Skeletal muscle tissue (tissue), 4 donors: ENCODE data around the gene CXCL14. TPM values are rescaled to one million over a fixed set of nuclear protein-coding genes. Genes with fewer than 3 reads are reported as not detected.

Experiments used
- H3K27ac ChIP-seq: one replicate; pipeline ENCODE4 v1.7.0; 2013; ENCODE audit warnings: mild to moderate bottlenecking, low read depth, low read length, inconsistent platforms
- H3K27me3 ChIP-seq, 3 donors: one replicate each; pipeline ENCODE4 v1.7.0; 2013; ENCODE audit warnings: low read length in 3 of 3; ENCODE audit not compliant: control insufficient read depth in 3 of 3, insufficient read depth in 3 of 3
- H3K36me3 ChIP-seq, 3 donors: one replicate each; pipeline ENCODE4 v1.7.0; 2013; ENCODE audit warnings: low read length in 3 of 3; ENCODE audit not compliant: control insufficient read depth in 3 of 3, insufficient read depth in 3 of 3
- H3K4me1 ChIP-seq, 3 donors: one replicate each; pipeline ENCODE4 v1.7.0; 2013; ENCODE audit warnings: low read length in 3 of 3, mild to moderate bottlenecking in 3 of 3; ENCODE audit not compliant: control insufficient read depth in 3 of 3, insufficient read depth in 3 of 3
- H3K4me3 ChIP-seq, 3 donors: one replicate each; pipeline ENCODE4 v1.7.0; 2013; ENCODE audit warnings: low read length in 3 of 3
- H3K9ac ChIP-seq, 3 donors: one replicate each; pipeline ENCODE4 v1.7.0; 2013; ENCODE audit warnings: low read length in 3 of 3, mild to moderate bottlenecking in 3 of 3, moderate library complexity in 2 of 3, low read depth in 1 of 3
- H3K9me3 ChIP-seq, 3 donors: one replicate each; pipeline ENCODE4 v1.7.0; 2013; ENCODE audit warnings: low read length in 3 of 3; ENCODE audit not compliant: control insufficient read depth in 3 of 3
- total RNA-seq: library from RNA; depleted of rRNA; stranded (reverse); fragments of >200 nt; gene quantifications from one replicate; pipeline ENCODE4 v1.2.3, GENCODE V29; 2014
- donor health status: Osteomylitis.

Gene CXCL14
- total RNA-seq, 1 donor from 2014 or later, result 19.8 TPM

DNA sequence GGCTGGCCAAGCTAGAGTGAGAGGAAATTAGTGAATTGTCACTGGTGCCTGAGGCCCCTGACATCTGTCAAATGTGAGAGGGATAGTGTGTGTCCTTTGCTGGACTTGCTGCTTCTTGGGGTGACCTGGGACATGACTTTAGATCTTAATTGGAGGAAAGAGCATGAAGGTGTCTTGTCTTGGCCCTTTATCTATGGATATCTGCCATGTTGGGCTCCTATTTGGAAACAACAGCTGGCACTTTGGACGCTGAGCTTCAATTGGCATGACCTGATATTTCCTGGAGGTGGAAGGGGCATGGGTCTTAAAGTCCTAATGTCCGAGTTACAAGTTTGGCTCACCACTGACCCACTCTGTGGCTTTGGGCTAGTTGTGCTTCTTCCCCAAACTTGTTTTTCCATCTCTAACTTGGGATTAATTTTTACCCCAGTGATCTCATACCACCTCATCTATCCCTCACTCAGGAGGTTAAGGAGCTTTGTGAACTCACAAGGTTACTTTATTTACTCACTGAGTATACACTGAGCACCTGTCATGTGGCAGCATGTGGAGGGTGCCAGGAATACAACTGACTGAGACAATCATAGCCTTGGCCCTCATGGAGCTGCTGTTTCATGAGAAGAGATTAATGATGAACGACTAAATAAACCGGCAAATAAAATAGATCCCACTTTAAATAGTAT is 30.1 kb upstream of the CXCL14 start:
- no peak overlapping the region for H3K4me3 ChIP-seq
- peaks cover 4 to 10% (median 9%) of the 10 kb centered on the region in 3 donors for H3K4me1 ChIP-seq
- H3K9ac ChIP-seq, result no peak overlapping the region
- H3K9me3 ChIP-seq, result no peaks in the 10 kb centered on the region
- H3K27ac ChIP-seq, result no peak overlapping the region
- H3K36me3 ChIP-seq, result no peaks in the 10 kb centered on the region
- H3K27me3 ChIP-seq, result no peaks in the 10 kb centered on the region

DNA sequence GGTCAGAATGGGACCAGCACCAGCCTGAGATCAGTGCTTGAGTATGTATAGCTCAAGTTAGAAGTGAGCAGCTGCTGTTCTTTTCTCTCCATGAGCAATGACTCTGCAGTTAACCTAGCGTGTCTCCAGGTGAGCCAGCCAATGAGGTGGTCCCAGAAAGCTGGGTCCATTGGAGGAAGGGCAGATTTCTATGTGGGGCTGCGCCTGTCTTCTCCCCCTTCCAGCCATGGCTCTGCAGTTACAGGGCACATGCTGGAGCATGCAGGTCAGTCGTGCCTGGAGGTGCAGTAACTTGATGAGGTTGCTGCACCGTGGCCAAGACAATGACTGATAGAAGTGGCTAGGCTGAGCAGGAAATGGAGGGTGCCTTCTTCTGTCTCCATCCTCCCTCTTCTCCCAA is 29.6 kb upstream of the CXCL14 start:
- no peaks in the 10 kb centered on the region for H3K9me3 ChIP-seq
- no peak overlapping the region for H3K4me3 ChIP-seq
- no peaks in the 10 kb centered on the region for H3K36me3 ChIP-seq
- H3K4me1 ChIP-seq, result peaks cover 4 to 10% (median 9%) of the 10 kb centered on the region in 3 donors
- no peak overlapping the region for H3K27ac ChIP-seq
- no peaks in the 10 kb centered on the region for H3K27me3 ChIP-seq
- no peak overlapping the region for H3K9ac ChIP-seq

- Histone ChIP-seq H3K4me3 (no peak overlapping the region), H3K27me3 (no peaks in the 10 kb centered on the region), H3K4me1 (peaks cover 4 to 10% (median 9%) of the 10 kb centered on the region in 3 donors), H3K9me3 (no peaks in the 10 kb centered on the region), H3K36me3 (no peaks in the 10 kb centered on the region), H3K9ac (no peak overlapping the region), H3K27ac (no peak overlapping the region)
Observed at GRCh38 chr5:135606431-135606830, 27.6 kb upstream of the CXCL14 start.

- no peaks in the 10 kb centered on the region for H3K36me3 ChIP-seq
- H3K4me1 ChIP-seq, result peaks cover 4 to 10% (median 9%) of the 10 kb centered on the region in 3 donors
- H3K9ac ChIP-seq, result no peak overlapping the region
- H3K27me3 ChIP-seq, result no peaks in the 10 kb centered on the region
- no peak overlapping the region for H3K4me3 ChIP-seq
- no peak overlapping the region for H3K27ac ChIP-seq
- no peaks in the 10 kb centered on the region for H3K9me3 ChIP-seq
Observed at GRCh38 chr5:135605221-135605620, 26.4 kb upstream of the CXCL14 start.

DNA sequence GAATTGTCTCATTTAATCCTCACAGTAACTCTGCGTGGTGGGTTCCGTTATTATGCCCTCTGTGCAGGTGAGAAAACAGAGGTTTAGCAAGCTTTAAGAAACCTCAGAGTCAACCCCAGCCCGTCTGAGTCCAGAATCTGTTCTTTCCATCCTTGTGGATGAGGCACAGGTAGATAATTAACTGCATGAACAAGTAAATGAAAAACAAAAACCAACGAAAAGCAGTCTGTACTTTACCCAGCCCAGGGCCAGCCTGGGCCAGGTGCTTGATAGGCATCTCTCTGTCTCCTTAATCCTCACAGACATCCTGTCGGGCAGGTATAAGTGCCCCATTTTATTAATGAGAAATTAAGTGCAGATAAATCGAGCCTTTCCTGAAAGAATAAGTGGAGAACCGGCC is 25.3 kb upstream of the CXCL14 start:
- H3K36me3 ChIP-seq, result no peaks in the 10 kb centered on the region
- no peak overlapping the region for H3K4me3 ChIP-seq
- no peaks in the 10 kb centered on the region for H3K9me3 ChIP-seq
- no peak overlapping the region for H3K27ac ChIP-seq
- H3K27me3 ChIP-seq, result no peaks in the 10 kb centered on the region
- no peak overlapping the region for H3K9ac ChIP-seq
- peaks cover 4 to 10% (median 9%) of the 10 kb centered on the region in 3 donors for H3K4me1 ChIP-seq

- H3K36me3 ChIP-seq, result no peaks in the 10 kb centered on the region
- H3K27me3 ChIP-seq, result no peaks in the 10 kb centered on the region
- no peak overlapping the region for H3K9ac ChIP-seq
- H3K4me3 ChIP-seq, result no peak overlapping the region
- H3K9me3 ChIP-seq, result no peaks in the 10 kb centered on the region
- peaks cover 0 to under 1% (median 0%) of the 10 kb centered on the region in 3 donors for H3K4me1 ChIP-seq
- H3K27ac ChIP-seq, result no peak overlapping the region
Observed at GRCh38 chr5:135602882-135603721, 24.3 kb upstream of the CXCL14 start.

DNA sequence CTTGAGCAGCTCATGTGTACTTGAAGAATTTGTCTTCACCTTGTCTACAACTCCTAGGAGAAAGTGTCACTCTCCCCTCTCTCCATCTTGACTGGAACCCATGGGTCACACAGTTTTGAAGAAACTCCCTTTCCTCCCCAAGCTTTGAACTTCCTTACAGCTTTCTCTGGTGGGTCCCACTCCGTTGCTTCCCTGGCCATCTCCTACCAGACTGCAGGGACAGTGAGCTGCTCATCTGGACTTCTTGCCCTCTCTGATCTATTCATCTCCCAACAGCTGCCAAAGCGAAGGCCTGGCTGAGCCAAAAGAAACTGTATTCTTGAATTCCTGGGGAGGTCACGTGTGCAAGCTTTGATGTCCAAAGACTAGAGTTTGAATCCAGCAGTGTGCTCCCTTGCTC is 22.7 kb upstream of the CXCL14 start:
- Histone ChIP-seq H3K27me3 (peaks cover 0 to 2% (median 0%) of the 10 kb centered on the region in 3 donors), H3K9ac (no peak overlapping the region), H3K9me3 (no peaks in the 10 kb centered on the region), H3K4me3 (no peak overlapping the region), H3K4me1 (no peaks in the 10 kb centered on the region), H3K27ac (no peak overlapping the region), H3K36me3 (no peaks in the 10 kb centered on the region)

DNA sequence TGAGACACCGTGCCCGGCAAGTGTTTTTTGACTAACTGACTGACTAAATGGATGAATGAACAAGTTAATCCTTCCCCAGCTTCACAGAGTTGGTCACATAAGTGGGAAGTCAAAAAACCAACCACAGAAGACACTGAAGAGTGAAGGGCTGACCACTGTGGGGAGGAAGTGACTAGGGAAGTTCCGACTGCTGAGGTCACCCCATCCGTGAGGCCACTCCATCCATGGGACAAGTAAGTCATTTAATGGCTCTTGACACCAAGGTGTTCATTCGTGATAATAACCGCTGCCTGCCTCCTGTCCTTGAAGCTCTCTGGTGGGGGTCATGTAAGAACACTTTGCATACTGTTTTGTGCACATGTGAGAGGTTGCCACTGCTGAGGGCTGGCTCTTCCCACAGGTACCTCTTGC is 22.2 kb upstream of the CXCL14 start:
- Histone ChIP-seq H3K27me3 (peaks cover 0 to 2% (median 0%) of the 10 kb centered on the region in 3 donors), H3K4me1 (no peaks in the 10 kb centered on the region), H3K4me3 (no peak overlapping the region), H3K9me3 (no peaks in the 10 kb centered on the region), H3K9ac (no peak overlapping the region), H3K36me3 (no peaks in the 10 kb centered on the region), H3K27ac (no peak overlapping the region)

- no peak overlapping the region for H3K9ac ChIP-seq
- no peaks in the 10 kb centered on the region for H3K9me3 ChIP-seq
- H3K4me1 ChIP-seq, result no peaks in the 10 kb centered on the region
- no peaks in the 10 kb centered on the region for H3K36me3 ChIP-seq
- peaks cover 0 to 2% (median 0%) of the 10 kb centered on the region in 3 donors for H3K27me3 ChIP-seq
- no peak overlapping the region for H3K27ac ChIP-seq
- H3K4me3 ChIP-seq, result no peak overlapping the region
Observed at GRCh38 chr5:135600152-135600570, 21.4 kb upstream of the CXCL14 start.
